GM19193 (cell line): ENCODE data around the gene THRB.

Experiments
- POLR2A ChIP-seq: IDR thresholded peaks from 4 replicates; pipeline ENCODE4 v1.6.1; 2011; ENCODE audit not compliant: insufficient read depth, insufficient read length; ENCODE audit errors: extremely low read depth

THRB gene

GRCh38 chr3:24197809-24198208, 296.8 kb downstream of the THRB start:
- TF ChIP-seq POLR2A: no peak

- no peak for TF ChIP-seq POLR2A
These were observed 298.1 kb downstream of the THRB start for GRCh38 chr3:24196526-24196925.

GRCh38 chr3:24195504-24196230, 299.0 kb downstream of the THRB start:
- no peak for TF ChIP-seq POLR2A

GRCh38 chr3:24192469-24193056, 302.1 kb downstream of the THRB start:
- no peak for TF ChIP-seq POLR2A

- no peak for TF ChIP-seq POLR2A
These were observed 302.7 kb downstream of the THRB start for GRCh38 chr3:24191801-24192403.

- no peak for TF ChIP-seq POLR2A
These were observed 304.4 kb downstream of the THRB start for GRCh38 chr3:24190256-24190655.

GRCh38 chr3:24185738-24186384, 308.8 kb downstream of the THRB start:
- TF ChIP-seq POLR2A: no peak

GRCh38 chr3:24184528-24185176, 310.0 kb downstream of the THRB start:
- TF ChIP-seq POLR2A: no peak

- no peak for TF ChIP-seq POLR2A
These were observed 311.9 kb downstream of the THRB start for GRCh38 chr3:24182756-24183155.

- TF ChIP-seq POLR2A: no peak
These were observed 313.4 kb downstream of the THRB start for GRCh38 chr3:24181256-24181655.

GRCh38 chr3:24180616-24181015, 314.0 kb downstream of the THRB start:
- TF ChIP-seq POLR2A: no peak

GRCh38 chr3:24177201-24177600, 317.4 kb downstream of the THRB start:
- TF ChIP-seq POLR2A: no peak

- TF ChIP-seq POLR2A: no peak
These were observed 320.0 kb downstream of the THRB start for GRCh38 chr3:24174614-24175013.

- TF ChIP-seq POLR2A: no peak
These were observed 325.7 kb downstream of the THRB start for GRCh38 chr3:24168977-24169376.

- no peak for TF ChIP-seq POLR2A
These were observed 327.2 kb downstream of the THRB start for GRCh38 chr3:24167429-24167828.

- no peak for TF ChIP-seq POLR2A
These were observed 328.1 kb downstream of the THRB start for GRCh38 chr3:24166515-24166914.

- TF ChIP-seq POLR2A: no peak
These were observed 329.1 kb downstream of the THRB start for GRCh38 chr3:24165603-24165982.
